G401.6 (cell line): ENCODE measurements around the gene ZDHHC17.
"Not testable (repeated sequence)": the region's sequence is repeated elsewhere in the genome, so short reads cannot be mapped to it uniquely, and the experiment has no call there.

ENCODE experiments used
- FAIRE-seq: peaks from 2 replicates; lab custom pipeline; 2012; peaks lifted over from hg19 to GRCh38; lab: Jason Lieb, UNC

ZDHHC17 gene

GRCh38 chr12:76763746-76764675 lies at the start of gene ZDHHC17:
ZDHHC17 (plus strand) TSS chr12:76764115; CDS start chr12:76764237, 122 bp downstream.
- no peak for FAIRE-seq

- FAIRE-seq = no peak
Observed at GRCh38 chr12:76714415-76714814, 49.5 kb upstream of the ZDHHC17 start.

GRCh38 chr12:76714861-76715260 lies 49.1 kb upstream of the ZDHHC17 start:
- no peak for FAIRE-seq

- no peak for FAIRE-seq
Observed at GRCh38 chr12:76715332-76715731, 48.6 kb upstream of the ZDHHC17 start.

- FAIRE-seq = no peak
Observed at GRCh38 chr12:76717314-76717713, 46.6 kb upstream of the ZDHHC17 start.

- no peak for FAIRE-seq
Observed at GRCh38 chr12:76719171-76720041, 44.5 kb upstream of the ZDHHC17 start.

GRCh38 chr12:76720068-76720467 lies 43.8 kb upstream of the ZDHHC17 start:
- FAIRE-seq = no peak

- no peak for FAIRE-seq
Observed at GRCh38 chr12:76726626-76727025, 37.3 kb upstream of the ZDHHC17 start.

- not testable (repeated sequence) for FAIRE-seq
Observed at GRCh38 chr12:76732188-76732587, 31.7 kb upstream of the ZDHHC17 start.

- FAIRE-seq = not testable (repeated sequence)
Observed at GRCh38 chr12:76737689-76738088, 26.2 kb upstream of the ZDHHC17 start.

GRCh38 chr12:76738824-76739579 lies 24.9 kb upstream of the ZDHHC17 start:
- FAIRE-seq = no peak

- no peak for FAIRE-seq
Observed at GRCh38 chr12:76739896-76740295, 24.0 kb upstream of the ZDHHC17 start.

- no peak for FAIRE-seq
Observed at GRCh38 chr12:76740501-76740900, 23.4 kb upstream of the ZDHHC17 start.

- FAIRE-seq = no peak
Observed at GRCh38 chr12:76745343-76745742, 18.6 kb upstream of the ZDHHC17 start.

- FAIRE-seq = no peak
Observed at GRCh38 chr12:76746516-76746915, 17.4 kb upstream of the ZDHHC17 start.

- FAIRE-seq = no peak
Observed at GRCh38 chr12:76747245-76747644, 16.7 kb upstream of the ZDHHC17 start.

- no peak for FAIRE-seq
Observed at GRCh38 chr12:76755829-76756379, 8.0 kb upstream of the ZDHHC17 start.

- no peak for FAIRE-seq
Observed at GRCh38 chr12:76757694-76758093, 6.2 kb upstream of the ZDHHC17 start.

- no peak for FAIRE-seq
Observed at GRCh38 chr12:76762601-76762980, 1.3 kb upstream of the ZDHHC17 start.

- FAIRE-seq = no peak
Observed at GRCh38 chr12:76764856-76765255, 941 bp downstream of the ZDHHC17 start.

- no peak for FAIRE-seq
Observed at GRCh38 chr12:76765598-76765997, 1.7 kb downstream of the ZDHHC17 start.

GRCh38 chr12:76766161-76766560 lies 2.2 kb downstream of the ZDHHC17 start:
- no peak for FAIRE-seq
